A673 (cell line): ENCODE measurements around the gene SDHC. TPM values are rescaled to one million over a fixed set of nuclear protein-coding genes. Genes with fewer than 3 reads are reported as not detected.
A peak's percentile ranks its signal among the peaks of the same experiment; 100 is the strongest.

Experiments
- Bru-seq: library from RNA; stranded (reverse); fragments of 400-500 nt; gene quantifications from one replicate; lab custom pipeline; 2021; lab: Mats Ljungman, UMichigan
- BruChase-seq, 2 experiments: library from RNA; stranded (reverse); fragments of 400-500 nt; gene quantifications; one replicate each; lab custom pipeline; 2021; lab: Mats Ljungman, UMichigan
- BruUV-seq: library from RNA; stranded (reverse); fragments of 400-500 nt; replicated peaks from 2 replicates; lab custom pipeline; 2021; lab: Mats Ljungman, UMichigan
- CTCF ChIA-PET: fragments of 300-600 bp; sonication (Branson Sonifier 250); formaldehyde crosslinking; loops from one replicate; lab custom pipeline; 2022; ENCODE audit warnings: antibody characterized with exemption; lab: Charles Lee
- POLR2A ChIA-PET: fragments of 300-600 bp; sonication (Branson Sonifier 250); formaldehyde crosslinking; loops from one replicate; lab custom pipeline; 2022; ENCODE audit warnings: antibody characterized with exemption; ENCODE audit not compliant: low non-redundant PET; lab: Charles Lee
- DNase-seq: peaks from one replicate; pipeline ENCODE4 v3.0.0-alpha.2; 2015; ENCODE audit warnings: low spot score
- H3K27ac ChIP-seq: fragments of 200-600 bp; sonication (generic); 2 replicates; pipeline ENCODE4 v1.5.1; 2016; ENCODE audit warnings: mixed run types, low read depth, mild to moderate bottlenecking, mixed read lengths, antibody characterized with exemption, low read length; ENCODE audit not compliant: poor library complexity, severe bottlenecking
- H3K27me3 ChIP-seq: fragments of 200-600 bp; sonication (generic); replicated peaks from 2 replicates; pipeline ENCODE4 v1.6.1; 2017; ENCODE audit warnings: mixed run types, low read depth, mild to moderate bottlenecking, mixed read lengths, antibody characterized with exemption, low read length; ENCODE audit not compliant: insufficient read depth, poor library complexity
- H3K36me3 ChIP-seq: fragments of 200-600 bp; sonication (generic); 2 replicates; pipeline ENCODE4 v1.6.1; 2016; ENCODE audit warnings: mixed run types, mild to moderate bottlenecking, mixed read lengths, antibody characterized with exemption, low read length; ENCODE audit not compliant: insufficient read depth, poor library complexity, severe bottlenecking
- H3K4me1 ChIP-seq: fragments of 200-600 bp; sonication (generic); 2 replicates; pipeline ENCODE4 v1.6.1; 2017; ENCODE audit warnings: mixed run types, mild to moderate bottlenecking, mixed read lengths, antibody characterized with exemption, low read length; ENCODE audit not compliant: insufficient read depth, poor library complexity, severe bottlenecking
- H3K4me3 ChIP-seq: fragments of 200-600 bp; sonication (generic); 2 replicates; pipeline ENCODE4 v1.5.1; 2016; ENCODE audit warnings: low read depth, mixed run types, mild to moderate bottlenecking, mixed read lengths, low read length; ENCODE audit not compliant: poor library complexity, severe bottlenecking
- H3K9me3 ChIP-seq: fragments of 200-600 bp; sonication (generic); 2 replicates; pipeline ENCODE4 v1.6.1; 2016; ENCODE audit warnings: mixed run types, low read depth, mild to moderate bottlenecking, mixed read lengths, antibody characterized with exemption, low read length; ENCODE audit not compliant: poor library complexity, severe bottlenecking
- EZH2 ChIP-seq: fragments of 200-600 bp; sonication (generic); IDR thresholded peaks from 2 replicates; pipeline ENCODE4 v1.6.1; 2017; ENCODE audit warnings: borderline replicate concordance, low read depth, mild to moderate bottlenecking, mixed read lengths, antibody characterized with exemption, low read length; ENCODE audit not compliant: poor library complexity, severe bottlenecking
- intact Hi-C: fragments of 100-400 bp; cut with micrococcal nuclease; formaldehyde crosslinking; loops from one replicate; pipeline ENCODE4 v1.10.0; 2022; ENCODE audit not compliant: unreplicated experiment
- long read RNA-seq: library from polyadenylated mRNA; stranded (forward); transcript quantifications from one replicate; pipeline ENCODE4 v2.0.0, GENCODE V29; 2022
- total RNA-seq: library from RNA; stranded (reverse); gene quantifications from 2 replicates; pipeline ENCODE4 v1.2.3, GENCODE V29; 2021
- TF ChIP-seq, protein P1 (sequence below): fragments of 300-800, 200-600 bp; sonication (generic); conservative IDR thresholded peaks from 2 replicates; pipeline ENCODE4 v1.5.1; 2017; ENCODE audit warnings: low read depth, mild to moderate bottlenecking, antibody characterized with exemption, low read length, moderate library complexity, mixed read lengths

Gene SDHC, protein sequence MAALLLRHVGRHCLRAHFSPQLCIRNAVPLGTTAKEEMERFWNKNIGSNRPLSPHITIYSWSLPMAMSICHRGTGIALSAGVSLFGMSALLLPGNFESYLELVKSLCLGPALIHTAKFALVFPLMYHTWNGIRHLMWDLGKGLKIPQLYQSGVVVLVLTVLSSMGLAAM
- 228 and 249 TPM in 2 replicates for total RNA-seq
- percentile 78 among the genes with signal in this experiment for Bru-seq, nascent RNA
- BruChase-seq, experiment 1, labeled RNA remaining after a 2-hour chase: percentile 74 among the genes with signal in this experiment
- BruChase-seq, experiment 2, labeled RNA remaining after a 6-hour chase: percentile 82 among the genes with signal in this experiment
- long read RNA-seq, full-length matches to known transcripts: 24 of 45 reads
- long read RNA-seq, partial matches to known transcripts: 15 of 45 reads
- long read RNA-seq, other reads (novel, unspliced or antisense): 6 of 45 reads

DNA sequence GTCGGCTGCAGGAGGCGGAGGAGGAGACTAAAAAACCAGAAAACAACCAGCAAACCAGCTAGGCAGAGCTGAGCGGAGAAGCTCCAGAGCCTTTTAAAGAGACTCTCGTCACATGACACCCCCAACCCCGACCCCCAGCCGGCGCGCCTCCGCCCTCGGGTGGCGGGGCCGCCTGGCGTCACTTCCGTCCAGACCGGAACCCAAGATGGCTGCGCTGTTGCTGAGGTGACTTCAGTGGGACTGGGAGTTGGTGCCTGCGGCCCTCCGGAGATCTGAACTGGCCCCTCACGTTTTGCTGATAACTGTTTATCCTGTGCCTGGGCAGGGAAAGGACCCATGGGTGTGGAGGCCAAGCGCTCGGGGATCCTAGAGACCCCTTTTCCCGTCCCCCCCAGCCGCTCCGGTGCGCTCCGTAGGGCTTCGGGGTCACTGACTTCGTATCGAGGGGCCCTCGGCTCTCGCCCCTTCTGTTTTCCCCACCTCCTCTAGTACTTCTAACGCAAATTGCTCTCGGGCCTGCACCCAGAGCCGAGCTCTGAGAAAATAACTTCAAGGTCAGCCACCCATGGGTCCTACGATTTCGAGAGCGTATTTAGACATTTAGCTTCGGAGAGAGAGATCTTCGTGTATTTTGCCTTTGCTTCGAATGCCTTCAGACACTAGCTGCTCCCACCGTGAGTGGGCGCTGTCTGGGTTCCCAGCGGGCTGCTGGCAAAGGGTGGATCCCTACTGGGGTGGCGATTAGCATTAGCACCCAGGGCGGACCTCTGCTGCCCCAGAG is at the start of gene SDHC:
Gene SDHC, plus strand, starts transcription at position 181 of the 781 bp plus-strand sequence. Its CDS starts 25 bp downstream, at position 206.
- H3K27ac ChIP-seq: peak within 1 kb of the TSS; percentile 98
- ChIA-PET POLR2A (interaction anchor here (0.6 kb wide), 2 partner anchors 8 to 327 kb away, joined by 3 to 4 read pairs; no protein-coding TSS in a partner anchor), CTCF (interaction anchor here (0.5 to 1.4 kb wide), 3 partner anchors 52 to 133 kb away, joined by 3 to 6 read pairs (median 3); no protein-coding TSS in a partner anchor)
- DNase-seq: peak; percentile 95
- intact Hi-C loops: no loop called here
- H3K9me3 ChIP-seq: no peaks in the 10 kb centered on the region
- BruUV-seq: TSS peak; percentile 68
- H3K36me3 ChIP-seq: no peaks in the 10 kb centered on the region
- no peaks in the 10 kb centered on the region for H3K27me3 ChIP-seq
- no peak for TF ChIP-seq EZH2
- TF ChIP-seq, protein P1, sequence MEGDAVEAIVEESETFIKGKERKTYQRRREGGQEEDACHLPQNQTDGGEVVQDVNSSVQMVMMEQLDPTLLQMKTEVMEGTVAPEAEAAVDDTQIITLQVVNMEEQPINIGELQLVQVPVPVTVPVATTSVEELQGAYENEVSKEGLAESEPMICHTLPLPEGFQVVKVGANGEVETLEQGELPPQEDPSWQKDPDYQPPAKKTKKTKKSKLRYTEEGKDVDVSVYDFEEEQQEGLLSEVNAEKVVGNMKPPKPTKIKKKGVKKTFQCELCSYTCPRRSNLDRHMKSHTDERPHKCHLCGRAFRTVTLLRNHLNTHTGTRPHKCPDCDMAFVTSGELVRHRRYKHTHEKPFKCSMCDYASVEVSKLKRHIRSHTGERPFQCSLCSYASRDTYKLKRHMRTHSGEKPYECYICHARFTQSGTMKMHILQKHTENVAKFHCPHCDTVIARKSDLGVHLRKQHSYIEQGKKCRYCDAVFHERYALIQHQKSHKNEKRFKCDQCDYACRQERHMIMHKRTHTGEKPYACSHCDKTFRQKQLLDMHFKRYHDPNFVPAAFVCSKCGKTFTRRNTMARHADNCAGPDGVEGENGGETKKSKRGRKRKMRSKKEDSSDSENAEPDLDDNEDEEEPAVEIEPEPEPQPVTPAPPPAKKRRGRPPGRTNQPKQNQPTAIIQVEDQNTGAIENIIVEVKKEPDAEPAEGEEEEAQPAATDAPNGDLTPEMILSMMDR: peak; percentile 51
- H3K4me1 ChIP-seq: peaks cover 12% of the 10 kb centered on the region
- peak within 1 kb of the TSS; percentile 91 for H3K4me3 ChIP-seq

DNA sequence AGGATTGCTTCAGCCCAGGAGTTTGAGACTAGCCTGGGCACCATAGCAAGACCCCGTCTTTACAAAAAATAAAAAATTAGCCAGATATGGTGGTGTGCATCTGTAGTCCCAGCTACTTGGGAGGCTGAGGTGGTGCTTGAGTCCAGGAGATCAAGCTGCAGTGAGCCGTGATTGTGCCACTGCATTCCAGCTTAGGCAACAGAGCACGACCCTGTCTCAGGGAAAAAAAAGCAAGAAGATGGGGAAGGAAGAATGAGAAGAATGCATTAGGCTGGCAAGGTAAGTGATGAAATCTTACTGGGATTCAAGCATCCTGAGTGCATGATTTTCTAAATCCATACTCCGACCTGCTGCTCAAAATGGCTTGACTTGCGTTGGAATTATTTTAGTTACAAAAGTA is 48.9 kb upstream of the SDHC start:
- Histone ChIP-seq H3K27ac (no peak overlapping the region), H3K4me3 (no peak overlapping the region), H3K27me3 (peaks cover 5% of the 10 kb centered on the region), H3K4me1 (peaks cover 3% of the 10 kb centered on the region), H3K36me3 (no peaks in the 10 kb centered on the region), H3K9me3 (no peaks in the 10 kb centered on the region)
- ChIA-PET POLR2A (no interaction called here), CTCF (no interaction called here)
- DNase-seq: no peak
- BruUV-seq: no TSS peak
- intact Hi-C loops: no loop called here
- TF ChIP-seq EZH2: no peak
- TF ChIP-seq, protein P1: no peak

DNA sequence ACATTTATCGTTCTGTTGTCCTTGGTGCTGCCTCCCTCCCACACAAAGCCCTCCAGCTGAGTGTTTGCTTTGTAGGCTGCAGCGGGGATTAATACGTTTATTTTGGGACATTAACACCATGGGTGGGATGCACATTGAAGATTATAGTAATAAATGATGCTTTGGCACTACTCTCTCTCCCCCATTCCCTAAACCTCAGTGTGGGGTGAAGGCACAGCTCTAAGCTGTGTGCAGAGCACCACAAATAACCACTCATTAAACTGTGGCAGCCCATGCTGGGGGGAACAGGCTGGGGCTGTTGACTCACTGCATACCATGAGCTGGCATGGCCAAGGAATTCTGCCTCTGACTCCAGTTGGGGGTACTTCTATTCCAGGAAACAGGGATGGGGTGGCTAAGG is 48.0 kb upstream of the SDHC start:
- Histone ChIP-seq H3K9me3 (no peaks in the 10 kb centered on the region), H3K27ac (no peak overlapping the region), H3K36me3 (no peaks in the 10 kb centered on the region), H3K4me3 (no peak overlapping the region), H3K27me3 (no peaks in the 10 kb centered on the region), H3K4me1 (no peaks in the 10 kb centered on the region)
- peak; percentile 24 for DNase-seq
- intact Hi-C loops: no loop called here
- POLR2A ChIA-PET: no interaction called here
- BruUV-seq: no TSS peak
- CTCF ChIA-PET: interaction anchor here (1.1 kb wide), 1 partner anchor 40 kb away, joined by 4 read pairs; the partner anchor contains the start of gene TOMM40L
- TF ChIP-seq, protein P1: no peak
- TF ChIP-seq EZH2: no peak
